Mucosa of rectum (tissue), 2 donors: ENCODE measurements around the gene PTPRD.

ENCODE experiments used
- H3K27ac ChIP-seq, 2 donors: one replicate each; pipeline ENCODE4 v1.7.0; 2013; ENCODE audit warnings: inconsistent platforms in 2 of 2, low read depth in 2 of 2, low read length in 2 of 2
- H3K27me3 ChIP-seq, 2 donors: one replicate each; pipeline ENCODE4 v1.7.0; 2013; ENCODE audit warnings: low read length in 2 of 2; ENCODE audit not compliant: control insufficient read depth in 2 of 2, insufficient read depth in 2 of 2
- H3K36me3 ChIP-seq, 2 donors: one replicate each; pipeline ENCODE4 v1.7.0; 2013; ENCODE audit warnings: low read length in 2 of 2; ENCODE audit not compliant: control insufficient read depth in 2 of 2, insufficient read depth in 2 of 2
- H3K4me1 ChIP-seq, 2 donors: one replicate each; pipeline ENCODE4 v1.7.0; 2013; ENCODE audit warnings: low read length in 2 of 2, mild to moderate bottlenecking in 1 of 2; ENCODE audit not compliant: control insufficient read depth in 2 of 2, insufficient read depth in 2 of 2
- H3K4me3 ChIP-seq, 2 donors: one replicate each; pipeline ENCODE4 v1.7.0; 2013; ENCODE audit warnings: low read length in 2 of 2
- H3K9ac ChIP-seq, 2 donors: one replicate each; pipeline ENCODE4 v1.7.0; 2013; ENCODE audit warnings: low read length in 2 of 2, low read depth in 1 of 2, mild to moderate bottlenecking in 1 of 2
- H3K9me3 ChIP-seq, 2 donors: one replicate each; pipeline ENCODE4 v1.7.0; 2013; ENCODE audit warnings: low read length in 2 of 2; ENCODE audit not compliant: control insufficient read depth in 2 of 2
- donor health status: healthy.
- donor health status: Normal muscosa, but diverticular disease.

PTPRD gene

DNA sequence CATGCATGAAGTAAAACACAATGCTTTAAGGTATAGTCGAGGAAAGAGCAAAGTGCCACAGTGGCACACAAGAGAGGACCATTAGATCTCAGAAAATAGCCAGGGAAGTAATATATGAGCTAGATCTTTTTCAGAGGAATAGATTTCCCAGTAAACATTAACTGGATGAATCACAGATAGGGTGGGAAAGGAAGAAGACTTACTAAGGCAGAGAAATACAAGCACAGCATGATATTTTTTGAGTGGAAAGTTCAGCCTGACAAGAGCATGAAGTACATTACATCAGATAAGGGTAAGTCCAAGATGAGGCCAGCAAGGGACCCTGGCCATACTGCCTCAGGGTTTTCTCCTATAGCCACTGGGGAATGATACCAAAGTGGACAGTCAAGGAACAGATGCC is 2008.6 kb downstream of the PTPRD start:
- no peak overlapping the region for H3K9ac ChIP-seq
- no peak overlapping the region for H3K27ac ChIP-seq
- H3K36me3 ChIP-seq = no peaks in the 10 kb centered on the region
- H3K4me1 ChIP-seq = no peaks in the 10 kb centered on the region
- H3K4me3 ChIP-seq = no peak overlapping the region
- H3K9me3 ChIP-seq = no peaks in the 10 kb centered on the region
- no peaks in the 10 kb centered on the region for H3K27me3 ChIP-seq

GRCh38 chr9:8600914-8601680 is 2011.7 kb downstream of the PTPRD start:
- no peaks in the 10 kb centered on the region for H3K4me1 ChIP-seq
- no peaks in the 10 kb centered on the region for H3K9me3 ChIP-seq
- no peak overlapping the region for H3K4me3 ChIP-seq
- H3K9ac ChIP-seq = no peak overlapping the region
- no peaks in the 10 kb centered on the region for H3K36me3 ChIP-seq
- no peak overlapping the region for H3K27ac ChIP-seq
- no peaks in the 10 kb centered on the region for H3K27me3 ChIP-seq

DNA sequence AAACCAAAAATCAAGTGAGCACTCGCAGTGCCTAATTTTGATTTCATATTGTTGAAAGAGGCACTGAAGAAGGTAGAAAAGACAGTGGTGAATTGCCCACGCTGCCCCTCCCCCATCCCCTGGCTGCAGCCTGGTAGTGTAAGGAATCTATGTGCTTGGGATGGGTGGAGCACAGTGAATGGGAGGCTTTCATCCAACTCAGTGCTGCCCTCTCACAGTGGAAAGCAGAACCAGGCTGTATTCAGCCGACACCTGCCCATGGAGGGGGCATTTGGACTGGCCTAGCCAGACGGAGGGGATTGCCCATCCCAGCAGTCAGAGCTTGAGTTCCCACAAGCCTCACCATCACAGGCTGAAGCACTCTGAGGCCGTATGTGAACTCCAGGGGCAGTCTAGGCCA is 2012.9 kb downstream of the PTPRD start:
- H3K9me3 ChIP-seq = no peaks in the 10 kb centered on the region
- no peaks in the 10 kb centered on the region for H3K4me1 ChIP-seq
- no peak overlapping the region for H3K27ac ChIP-seq
- no peaks in the 10 kb centered on the region for H3K36me3 ChIP-seq
- no peaks in the 10 kb centered on the region for H3K27me3 ChIP-seq
- no peak overlapping the region for H3K9ac ChIP-seq
- H3K4me3 ChIP-seq = no peak overlapping the region

DNA sequence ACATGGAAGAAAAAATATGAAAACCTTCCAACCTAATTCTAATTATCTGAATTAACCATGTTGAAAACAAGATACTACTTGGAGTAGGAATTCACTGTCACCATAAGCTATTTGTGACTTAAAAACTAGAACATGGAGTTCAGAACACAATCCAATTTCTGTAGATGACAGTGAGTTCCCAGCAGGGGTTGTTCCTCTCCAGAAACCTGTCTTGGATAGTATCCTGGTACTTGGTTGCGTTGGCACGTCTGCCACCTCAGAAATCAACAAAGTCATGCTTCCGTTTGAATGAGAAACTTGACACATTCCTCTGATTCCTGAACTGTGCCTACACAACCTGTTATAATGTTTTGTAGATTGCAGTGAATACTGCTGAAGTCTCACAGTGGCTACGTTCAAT is 2023.3 kb downstream of the PTPRD start:
- Histone ChIP-seq H3K27ac (no peak overlapping the region), H3K27me3 (no peaks in the 10 kb centered on the region), H3K4me1 (no peaks in the 10 kb centered on the region), H3K9me3 (no peaks in the 10 kb centered on the region), H3K36me3 (no peaks in the 10 kb centered on the region), H3K9ac (no peak overlapping the region), H3K4me3 (no peak overlapping the region)

- Histone ChIP-seq H3K4me3 (no peak overlapping the region), H3K36me3 (no peaks in the 10 kb centered on the region)
These were observed 2027.8 kb downstream of the PTPRD start for GRCh38 chr9:8585036-8585435.

GRCh38 chr9:8579661-8580060 is 2033.1 kb downstream of the PTPRD start:
- Histone ChIP-seq H3K4me3 (no peak overlapping the region), H3K9me3 (no peaks in the 10 kb centered on the region), H3K36me3 (no peaks in the 10 kb centered on the region), H3K4me1 (no peaks in the 10 kb centered on the region), H3K27ac (no peak overlapping the region), H3K9ac (no peak overlapping the region), H3K27me3 (no peaks in the 10 kb centered on the region)

More at GRCh38 chr9:8585036-8585435, 2027.8 kb downstream of the PTPRD start:
- Histone ChIP-seq H3K4me1 (no peaks in the 10 kb centered on the region), H3K27me3 (no peaks in the 10 kb centered on the region), H3K9ac (no peak overlapping the region), H3K27ac (no peak overlapping the region), H3K9me3 (no peaks in the 10 kb centered on the region)

DNA sequence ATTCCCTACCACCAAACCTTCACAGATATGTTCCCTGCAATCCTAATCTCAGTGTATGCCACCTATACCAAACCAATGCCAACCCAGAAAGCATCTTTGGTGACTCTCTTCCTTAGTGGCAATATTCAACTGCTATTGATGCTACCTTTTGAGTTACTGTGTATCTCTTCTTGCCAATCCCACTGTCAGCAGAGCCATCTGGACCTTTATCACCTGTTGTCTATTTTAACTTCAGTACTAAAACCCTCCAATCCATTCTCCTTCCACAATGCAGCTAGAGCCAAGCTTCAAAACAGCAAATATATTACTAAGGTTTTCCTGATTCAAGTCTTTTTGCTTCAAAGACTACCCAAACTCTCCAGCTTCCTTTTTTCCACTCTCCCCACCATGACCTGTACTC is 2036.1 kb downstream of the PTPRD start:
- Histone ChIP-seq H3K27me3 (no peaks in the 10 kb centered on the region), H3K4me3 (no peak overlapping the region), H3K4me1 (no peaks in the 10 kb centered on the region), H3K27ac (no peak overlapping the region), H3K36me3 (no peaks in the 10 kb centered on the region), H3K9ac (no peak overlapping the region), H3K9me3 (no peaks in the 10 kb centered on the region)

GRCh38 chr9:8574846-8575245 is 2038.0 kb downstream of the PTPRD start:
- Histone ChIP-seq H3K36me3 (no peaks in the 10 kb centered on the region), H3K27me3 (no peaks in the 10 kb centered on the region), H3K27ac (no peak overlapping the region), H3K4me3 (no peak overlapping the region), H3K4me1 (no peaks in the 10 kb centered on the region), H3K9me3 (no peaks in the 10 kb centered on the region), H3K9ac (no peak overlapping the region)

GRCh38 chr9:8572209-8572608 is 2040.6 kb downstream of the PTPRD start:
- no peaks in the 10 kb centered on the region for H3K9me3 ChIP-seq
- H3K4me1 ChIP-seq = no peaks in the 10 kb centered on the region
- H3K4me3 ChIP-seq = no peak overlapping the region
- no peak overlapping the region for H3K27ac ChIP-seq
- no peaks in the 10 kb centered on the region for H3K27me3 ChIP-seq
- no peak overlapping the region for H3K9ac ChIP-seq
- H3K36me3 ChIP-seq = no peaks in the 10 kb centered on the region

DNA sequence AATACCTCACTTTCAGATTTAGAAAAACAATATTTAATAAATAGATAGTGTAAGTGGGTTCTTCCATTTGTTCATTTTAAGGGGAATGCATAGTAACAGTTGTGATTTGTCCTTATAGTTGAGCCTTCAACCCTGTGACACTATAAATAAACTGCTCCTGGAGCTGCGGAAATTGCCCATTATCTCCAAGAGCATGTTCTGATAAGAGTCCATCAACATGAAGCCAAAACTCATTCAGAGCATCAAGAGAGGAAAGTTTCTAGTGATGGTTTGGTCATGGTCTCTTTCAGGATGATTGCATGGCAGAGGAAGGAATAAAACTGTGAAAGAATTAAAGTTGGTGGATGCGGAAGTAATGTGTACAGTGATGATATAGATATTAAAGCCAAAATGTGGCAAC is 2041.2 kb downstream of the PTPRD start:
- Histone ChIP-seq H3K36me3 (no peaks in the 10 kb centered on the region), H3K4me3 (no peak overlapping the region)

More for the DNA sequence above, 2041.2 kb downstream of the PTPRD start:
- H3K9me3 ChIP-seq = no peaks in the 10 kb centered on the region
- H3K9ac ChIP-seq = no peak overlapping the region
- no peaks in the 10 kb centered on the region for H3K4me1 ChIP-seq
- H3K27ac ChIP-seq = no peak overlapping the region
- H3K27me3 ChIP-seq = no peaks in the 10 kb centered on the region
